ENCODE results near the gene ZNF253. TPM values are rescaled to one million over a fixed set of nuclear protein-coding genes. Genes with fewer than 3 reads are reported as not detected.

Gene ZNF253
- total RNA-seq, 1 experiment from 2014 or later: not detected

DNA sequence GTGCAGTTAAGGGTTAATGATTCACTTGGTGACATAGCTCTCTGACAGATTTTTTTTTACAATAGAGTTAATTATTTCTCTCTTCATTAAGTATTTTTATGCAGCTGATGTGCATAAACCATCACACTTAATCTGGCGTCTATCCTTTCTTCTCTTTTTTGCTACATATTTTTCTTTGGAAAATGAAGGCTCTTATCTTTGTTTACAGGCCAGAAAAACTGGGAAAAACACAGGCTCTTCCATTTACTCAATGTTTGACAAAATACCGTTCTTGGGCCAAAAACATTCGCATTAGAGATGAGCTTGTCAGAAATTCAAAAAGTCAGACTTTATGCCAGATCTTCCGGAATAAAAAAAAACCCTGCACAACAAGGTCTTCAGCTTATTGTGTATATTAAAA, 12.0 kb downstream of the ZNF253 start (continued):
- TF ChIP-seq YY1 (IDR thresholded peaks at IDR 0.05; ENCODE audit: extremely low read depth, insufficient replicate concordance, low read depth, low read length) (no peak), CEBPB (IDR thresholded peaks at IDR 0.05; ENCODE audit: low read depth) (no peak), ELF1 (IDR thresholded peaks at IDR 0.05; ENCODE audit: borderline replicate concordance, low read depth) (no peak)
- TF ChIP-seq, protein P1, sequence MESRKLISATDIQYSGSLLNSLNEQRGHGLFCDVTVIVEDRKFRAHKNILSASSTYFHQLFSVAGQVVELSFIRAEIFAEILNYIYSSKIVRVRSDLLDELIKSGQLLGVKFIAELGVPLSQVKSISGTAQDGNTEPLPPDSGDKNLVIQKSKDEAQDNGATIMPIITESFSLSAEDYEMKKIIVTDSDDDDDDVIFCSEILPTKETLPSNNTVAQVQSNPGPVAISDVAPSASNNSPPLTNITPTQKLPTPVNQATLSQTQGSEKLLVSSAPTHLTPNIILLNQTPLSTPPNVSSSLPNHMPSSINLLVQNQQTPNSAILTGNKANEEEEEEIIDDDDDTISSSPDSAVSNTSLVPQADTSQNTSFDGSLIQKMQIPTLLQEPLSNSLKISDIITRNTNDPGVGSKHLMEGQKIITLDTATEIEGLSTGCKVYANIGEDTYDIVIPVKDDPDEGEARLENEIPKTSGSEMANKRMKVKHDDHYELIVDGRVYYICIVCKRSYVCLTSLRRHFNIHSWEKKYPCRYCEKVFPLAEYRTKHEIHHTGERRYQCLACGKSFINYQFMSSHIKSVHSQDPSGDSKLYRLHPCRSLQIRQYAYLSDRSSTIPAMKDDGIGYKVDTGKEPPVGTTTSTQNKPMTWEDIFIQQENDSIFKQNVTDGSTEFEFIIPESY (IDR thresholded peaks at IDR 0.05; ENCODE audit: extremely low read depth, insufficient replicate concordance, low read length): no peak

- intact Hi-C loops (cut with micrococcal nuclease): no loop called here
- BruUV-seq (replicated peaks): no TSS peak
- RAD21 ChIA-PET (ENCODE audit: low non-redundant PET in 1 of 2, low total read pairs in 2 of 2, uncharacterized antibody in 2 of 2, unreplicated experiment in 2 of 2): no interaction called here
- Histone ChIP-seq H3K27me3 (ENCODE audit: insufficient read depth, low read length) (no peaks in the 10 kb centered on the region), H3K9me2 (ENCODE audit: insufficient read depth) (no peaks in the 10 kb centered on the region), H3K9me3 (ENCODE audit: control insufficient read depth in 1 of 2, insufficient read depth in 1 of 2, low read depth in 1 of 2, low read length in 2 of 2) (peaks cover 0 to 2% of the 10 kb centered on the region in 2 experiments; a peak in 2 of 4 replicates), H3K4me1 (ENCODE audit: control insufficient read depth in 1 of 2, insufficient read depth in 2 of 2, low read length in 2 of 2) (no peaks in the 10 kb centered on the region), H4K20me1 (ENCODE audit: insufficient read depth) (no peaks in the 10 kb centered on the region), H2AFZ (ENCODE audit: low read depth, low read length, poor library complexity, severe bottlenecking) (no peak overlapping the region), H3K4me3 (replicated peaks in 1 of 2; ENCODE audit: low read depth in 1 of 2, low read length in 2 of 2) (no peak overlapping the region), H3K4me2 (ENCODE audit: low read length) (no peak overlapping the region), H3K9ac (ENCODE audit: low read length) (no peak overlapping the region), H3K36me3 (ENCODE audit: control insufficient read depth in 1 of 2, insufficient read depth in 2 of 2, low read length in 2 of 2) (no peaks in the 10 kb centered on the region), H3K79me2 (ENCODE audit: insufficient read depth, low read length) (no peaks in the 10 kb centered on the region), H3K27ac (ENCODE audit: low read depth, low read length) (no peak overlapping the region)
- POLR2A ChIA-PET: no interaction called here
- ATAC-seq (no peak), DNase-seq (ENCODE audit: low read depth, low spot score) (no peak)
- TF ChIP-seq, protein P2, sequence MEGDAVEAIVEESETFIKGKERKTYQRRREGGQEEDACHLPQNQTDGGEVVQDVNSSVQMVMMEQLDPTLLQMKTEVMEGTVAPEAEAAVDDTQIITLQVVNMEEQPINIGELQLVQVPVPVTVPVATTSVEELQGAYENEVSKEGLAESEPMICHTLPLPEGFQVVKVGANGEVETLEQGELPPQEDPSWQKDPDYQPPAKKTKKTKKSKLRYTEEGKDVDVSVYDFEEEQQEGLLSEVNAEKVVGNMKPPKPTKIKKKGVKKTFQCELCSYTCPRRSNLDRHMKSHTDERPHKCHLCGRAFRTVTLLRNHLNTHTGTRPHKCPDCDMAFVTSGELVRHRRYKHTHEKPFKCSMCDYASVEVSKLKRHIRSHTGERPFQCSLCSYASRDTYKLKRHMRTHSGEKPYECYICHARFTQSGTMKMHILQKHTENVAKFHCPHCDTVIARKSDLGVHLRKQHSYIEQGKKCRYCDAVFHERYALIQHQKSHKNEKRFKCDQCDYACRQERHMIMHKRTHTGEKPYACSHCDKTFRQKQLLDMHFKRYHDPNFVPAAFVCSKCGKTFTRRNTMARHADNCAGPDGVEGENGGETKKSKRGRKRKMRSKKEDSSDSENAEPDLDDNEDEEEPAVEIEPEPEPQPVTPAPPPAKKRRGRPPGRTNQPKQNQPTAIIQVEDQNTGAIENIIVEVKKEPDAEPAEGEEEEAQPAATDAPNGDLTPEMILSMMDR (IDR thresholded peaks at IDR 0.05 in 2 of 3, conservative IDR thresholded peaks at IDR 0.05 in 1 of 3; ENCODE audit: borderline replicate concordance in 1 of 3, insufficient read depth in 1 of 3, low read depth in 2 of 3, low read length in 2 of 3): no peak
- TF ChIP-seq SRF (IDR thresholded peaks at IDR 0.05; ENCODE audit: low read depth) (no peak), POLR2AphosphoS5 (IDR thresholded peaks at IDR 0.05; ENCODE audit: low read depth, low read length) (no peak), TCF7L2 (IDR thresholded peaks at IDR 0.05; ENCODE audit: borderline replicate concordance, extremely low read depth, insufficient read depth, insufficient read length) (no peak), POLR2A (IDR thresholded peaks at IDR 0.05; ENCODE audit: borderline replicate concordance, extremely low read depth, insufficient read depth, insufficient read length) (no peak), CEBPB (IDR thresholded peaks at IDR 0.05; ENCODE audit: low read depth) (no peak), SP1 (IDR thresholded peaks at IDR 0.05; ENCODE audit: low read depth) (no peak)
- TF ChIP-seq, protein P3, sequence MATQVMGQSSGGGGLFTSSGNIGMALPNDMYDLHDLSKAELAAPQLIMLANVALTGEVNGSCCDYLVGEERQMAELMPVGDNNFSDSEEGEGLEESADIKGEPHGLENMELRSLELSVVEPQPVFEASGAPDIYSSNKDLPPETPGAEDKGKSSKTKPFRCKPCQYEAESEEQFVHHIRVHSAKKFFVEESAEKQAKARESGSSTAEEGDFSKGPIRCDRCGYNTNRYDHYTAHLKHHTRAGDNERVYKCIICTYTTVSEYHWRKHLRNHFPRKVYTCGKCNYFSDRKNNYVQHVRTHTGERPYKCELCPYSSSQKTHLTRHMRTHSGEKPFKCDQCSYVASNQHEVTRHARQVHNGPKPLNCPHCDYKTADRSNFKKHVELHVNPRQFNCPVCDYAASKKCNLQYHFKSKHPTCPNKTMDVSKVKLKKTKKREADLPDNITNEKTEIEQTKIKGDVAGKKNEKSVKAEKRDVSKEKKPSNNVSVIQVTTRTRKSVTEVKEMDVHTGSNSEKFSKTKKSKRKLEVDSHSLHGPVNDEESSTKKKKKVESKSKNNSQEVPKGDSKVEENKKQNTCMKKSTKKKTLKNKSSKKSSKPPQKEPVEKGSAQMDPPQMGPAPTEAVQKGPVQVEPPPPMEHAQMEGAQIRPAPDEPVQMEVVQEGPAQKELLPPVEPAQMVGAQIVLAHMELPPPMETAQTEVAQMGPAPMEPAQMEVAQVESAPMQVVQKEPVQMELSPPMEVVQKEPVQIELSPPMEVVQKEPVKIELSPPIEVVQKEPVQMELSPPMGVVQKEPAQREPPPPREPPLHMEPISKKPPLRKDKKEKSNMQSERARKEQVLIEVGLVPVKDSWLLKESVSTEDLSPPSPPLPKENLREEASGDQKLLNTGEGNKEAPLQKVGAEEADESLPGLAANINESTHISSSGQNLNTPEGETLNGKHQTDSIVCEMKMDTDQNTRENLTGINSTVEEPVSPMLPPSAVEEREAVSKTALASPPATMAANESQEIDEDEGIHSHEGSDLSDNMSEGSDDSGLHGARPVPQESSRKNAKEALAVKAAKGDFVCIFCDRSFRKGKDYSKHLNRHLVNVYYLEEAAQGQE (IDR thresholded peaks at IDR 0.05; ENCODE audit: low read depth): no peak
- CTCF ChIA-PET: no interaction called here
These were observed 18.9 kb downstream of the ZNF253 start for GRCh38 chr19:19884583-19884982.

Measured in HCT116 (cell line).